SK-N-SH (cell line): ENCODE data around the gene SPATA31D4. TPM values are rescaled to one million over a fixed set of nuclear protein-coding genes. Genes with fewer than 3 reads are reported as not detected.
"Not testable (repeated sequence)": the region's sequence is repeated elsewhere in the genome, so short reads cannot be mapped to it uniquely, and the experiment has no call there.

Experiments used
- CTCF ChIA-PET: fragments of 300-600, 350-600 bp; formaldehyde crosslinking; extraction: SDS; loops from one replicate; lab custom pipeline; 2021; lab: Yijun Ruan, JAX
- POLR2A ChIA-PET: fragments of 350-600 bp; sonication (Branson Sonifier 250); formaldehyde crosslinking; extraction: SDS; loops from one replicate; lab custom pipeline; 2020; ENCODE audit warnings: antibody characterized with exemption, inconsistent platforms; lab: Yijun Ruan, JAX
- DNase-seq: peaks from one replicate; pipeline ENCODE4 v3.0.0; 2012
- H2AFZ ChIP-seq: fragments of 200-600 bp; sonication (generic); 2 replicates; pipeline ENCODE4 v1.8.1; 2016; ENCODE audit warnings: antibody characterized with exemption, mild to moderate bottlenecking, low read depth
- H3F3A ChIP-seq: fragments of 200-600 bp; sonication (generic); replicated peaks from 2 replicates; pipeline ENCODE3; 2016; ENCODE audit warnings: antibody characterized with exemption, mild to moderate bottlenecking; ENCODE audit not compliant: insufficient read depth
- H3K27ac ChIP-seq, 2 experiments: fragments of 200-500 bp in 1 of 2; fragments of 200-600 bp in 1 of 2; sonication (Bioruptor generic) in 1 of 2; sonication (generic), shearing (Covaris generic) in 1 of 2; 2 replicates each; pipeline versions ENCODE4 v1.5.1 to v1.6.1; 2014 to 2016; ENCODE audit warnings: low read depth in 2 of 2, inconsistent platforms in 1 of 2, low read length in 1 of 2, mild to moderate bottlenecking in 1 of 2, mixed read lengths in 1 of 2
- H3K27me3 ChIP-seq: fragments of 200-600 bp; sonication (generic), shearing (Covaris generic); 2 replicates; pipeline ENCODE4 v1.6.1; 2016; ENCODE audit warnings: mixed run types; ENCODE audit not compliant: insufficient read depth
- H3K36me3 ChIP-seq, 2 experiments: fragments of 200-500 bp in 1 of 2; fragments of 200-600 bp in 1 of 2; sonication (Bioruptor generic) in 1 of 2; sonication (generic) in 1 of 2; replicated peaks in 1 of 2; 2 replicates each; pipeline versions ENCODE3 to v1.5.1; 2014 to 2016; ENCODE audit warnings: low read length in 1 of 2, mild to moderate bottlenecking in 1 of 2; ENCODE audit not compliant: insufficient read depth in 2 of 2, control insufficient read depth in 1 of 2
- H3K4me1 ChIP-seq, 2 experiments: fragments of 200-500 bp in 1 of 2; fragments of 200-600 bp in 1 of 2; sonication (Bioruptor generic) in 1 of 2; sonication (generic), shearing (Covaris generic) in 1 of 2; 2 replicates each; pipeline versions ENCODE4 v1.5.1 to v1.6.1; 2014 to 2016; ENCODE audit warnings: low read depth in 1 of 2, low read length in 1 of 2, mixed run types in 1 of 2; ENCODE audit not compliant: insufficient read depth in 2 of 2, control insufficient read depth in 1 of 2
- H3K4me2 ChIP-seq: fragments of 200-600 bp; sonication (generic), shearing (Covaris generic); 2 replicates; pipeline ENCODE4 v1.6.1; 2017; ENCODE audit warnings: mixed run types
- H3K4me3 ChIP-seq, 2 experiments: fragments of 200-500 bp in 1 of 2; fragments of 200-600 bp in 1 of 2; sonication (Bioruptor generic) in 1 of 2; sonication (generic), shearing (Covaris generic) in 1 of 2; 2 replicates each; pipeline versions ENCODE4 v1.5.1 to v1.8.1; 2014 to 2016; ENCODE audit warnings: low read depth in 2 of 2, inconsistent platforms in 1 of 2, low read length in 1 of 2, mild to moderate bottlenecking in 1 of 2, mixed read lengths in 1 of 2, moderate library complexity in 1 of 2
- H3K79me2 ChIP-seq: fragments of 200-600 bp; sonication (generic); 2 replicates; pipeline ENCODE4 v1.8.1; 2017; ENCODE audit warnings: mild to moderate bottlenecking; ENCODE audit not compliant: insufficient read depth
- H3K9ac ChIP-seq: fragments of 200-600 bp; sonication (generic); 2 replicates; pipeline ENCODE4 v1.6.1; 2017; ENCODE audit warnings: mixed run types
- H3K9me2 ChIP-seq: fragments of 200-600 bp; sonication (generic); 2 replicates; pipeline ENCODE4 v1.6.1; 2017; ENCODE audit warnings: mixed run types
- H3K9me3 ChIP-seq: fragments of 200-600 bp; sonication (generic); 2 replicates; pipeline ENCODE4 v1.6.1; 2017; ENCODE audit warnings: mixed run types, mild to moderate bottlenecking, moderate library complexity
- H4K20me1 ChIP-seq: fragments of 200-600 bp; sonication (generic); 2 replicates; pipeline ENCODE4 v1.6.1; 2017; ENCODE audit warnings: mild to moderate bottlenecking, mixed run types; ENCODE audit not compliant: insufficient read depth
- WGBS: methylation state at CpG from one replicate; pipeline ENCODE4 v1.1.6; 2017; ENCODE audit warnings: low lambda C conversion rate; 5-methylcytosine and 5-hydroxymethylcytosine counted together
- polyA plus RNA-seq, 3 experiments: library from polyadenylated mRNA; depleted of rRNA; stranded (reverse); fragments of >200 nt; gene quantifications; 2 replicates each; pipeline ENCODE4 v1.2.3, GENCODE V29; 2012

Gene SPATA31D4
- polyA plus RNA-seq, 1 of the 3 experiments (the other 2 are of a cell fraction): not detected

- CTCF ChIA-PET, H3K9ac ChIP-seq, H3K4me2 ChIP-seq, H3K27ac ChIP-seq, H3K79me2 ChIP-seq, H3F3A ChIP-seq, H3K4me1 ChIP-seq, H3K9me3 ChIP-seq, H3K36me3 ChIP-seq, H3K4me3 ChIP-seq, H4K20me1 ChIP-seq, POLR2A ChIA-PET, H2AFZ ChIP-seq, H3K9me2 ChIP-seq, H3K27me3 ChIP-seq, DNase-seq: not testable (repeated sequence)
- WGBS: 100% methylated on average over 1 of the region's 6 CpGs
These were observed 1.9 kb downstream of the SPATA31D4 start for GRCh38 chr9:81930147-81930546.

GRCh38 chr9:81933547-81933946 is 5.3 kb downstream of the SPATA31D4 start:
- WGBS: no CpG with 5 or more reads among the region's 3 CpGs
- DNase-seq, H2AFZ ChIP-seq, H3K27me3 ChIP-seq, H3K36me3 ChIP-seq, H3K9ac ChIP-seq, POLR2A ChIA-PET, H3K4me1 ChIP-seq, H4K20me1 ChIP-seq, H3K9me2 ChIP-seq, H3F3A ChIP-seq, H3K27ac ChIP-seq, H3K79me2 ChIP-seq, H3K4me3 ChIP-seq, CTCF ChIA-PET, H3K4me2 ChIP-seq, H3K9me3 ChIP-seq: not testable (repeated sequence)

GRCh38 chr9:81943393-81943792 is 15.2 kb downstream of the SPATA31D4 start, which contains the start of gene SPATA31D3:
Gene SPATA31D3, plus strand, starts transcription at chr9:81943500. Its CDS starts 86 bp downstream, at chr9:81943586.
- H3K27ac ChIP-seq, H3K4me2 ChIP-seq, H2AFZ ChIP-seq, H3K9me2 ChIP-seq, H3K4me3 ChIP-seq, H3K9me3 ChIP-seq, H3K27me3 ChIP-seq, DNase-seq, H4K20me1 ChIP-seq, H3K4me1 ChIP-seq, POLR2A ChIA-PET, H3F3A ChIP-seq, H3K79me2 ChIP-seq, H3K36me3 ChIP-seq, CTCF ChIA-PET, H3K9ac ChIP-seq: not testable (repeated sequence)
- no CpG with 5 or more reads among the region's 2 CpGs for WGBS

GRCh38 chr9:81948650-81949049 is 20.4 kb downstream of the SPATA31D4 start:
- H3F3A ChIP-seq, POLR2A ChIA-PET, H3K4me1 ChIP-seq, H3K79me2 ChIP-seq, H3K27ac ChIP-seq, H4K20me1 ChIP-seq, CTCF ChIA-PET, H3K4me2 ChIP-seq, H3K9me2 ChIP-seq, H3K4me3 ChIP-seq, DNase-seq, H3K36me3 ChIP-seq, H3K9me3 ChIP-seq, H3K9ac ChIP-seq, H2AFZ ChIP-seq, H3K27me3 ChIP-seq: not testable (repeated sequence)
- WGBS: 0% methylated on average over 1 of the region's 3 CpGs
